Measurements from ENCODE around the gene TEAD1.

DNA sequence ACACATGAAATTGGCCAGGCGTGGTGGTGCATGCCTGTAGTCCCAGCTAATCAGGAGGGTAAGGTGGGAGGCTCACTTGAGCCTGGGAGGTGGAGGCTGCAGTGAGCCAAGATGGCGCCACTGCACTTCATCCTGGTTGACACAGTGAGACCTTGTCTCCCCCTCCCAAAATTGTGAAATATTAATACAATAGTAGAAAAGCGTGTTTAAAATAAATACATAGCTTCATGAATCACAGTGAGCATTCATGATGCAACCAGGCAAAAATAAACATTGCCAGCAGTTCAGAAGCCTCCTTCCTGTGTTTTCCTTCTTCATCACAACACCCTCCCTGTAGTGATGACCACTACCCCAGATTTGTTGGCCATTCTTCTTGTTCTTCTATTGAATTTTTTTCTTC, 4.3 kb upstream of the TEAD1 start:
- TF ChIP-seq, protein P1, sequence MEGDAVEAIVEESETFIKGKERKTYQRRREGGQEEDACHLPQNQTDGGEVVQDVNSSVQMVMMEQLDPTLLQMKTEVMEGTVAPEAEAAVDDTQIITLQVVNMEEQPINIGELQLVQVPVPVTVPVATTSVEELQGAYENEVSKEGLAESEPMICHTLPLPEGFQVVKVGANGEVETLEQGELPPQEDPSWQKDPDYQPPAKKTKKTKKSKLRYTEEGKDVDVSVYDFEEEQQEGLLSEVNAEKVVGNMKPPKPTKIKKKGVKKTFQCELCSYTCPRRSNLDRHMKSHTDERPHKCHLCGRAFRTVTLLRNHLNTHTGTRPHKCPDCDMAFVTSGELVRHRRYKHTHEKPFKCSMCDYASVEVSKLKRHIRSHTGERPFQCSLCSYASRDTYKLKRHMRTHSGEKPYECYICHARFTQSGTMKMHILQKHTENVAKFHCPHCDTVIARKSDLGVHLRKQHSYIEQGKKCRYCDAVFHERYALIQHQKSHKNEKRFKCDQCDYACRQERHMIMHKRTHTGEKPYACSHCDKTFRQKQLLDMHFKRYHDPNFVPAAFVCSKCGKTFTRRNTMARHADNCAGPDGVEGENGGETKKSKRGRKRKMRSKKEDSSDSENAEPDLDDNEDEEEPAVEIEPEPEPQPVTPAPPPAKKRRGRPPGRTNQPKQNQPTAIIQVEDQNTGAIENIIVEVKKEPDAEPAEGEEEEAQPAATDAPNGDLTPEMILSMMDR (conservative IDR thresholded peaks at IDR 0.05; ENCODE audit: low read depth in 2 of 2), result 0 out of 4 replicates have a peak, but pooled peaks of 1 of the 2 experiments have one; percentile 10
- TF ChIP-seq EZH2phosphoT487 (IDR thresholded peaks at IDR 0.05; ENCODE audit: unreplicated experiment) (no peak), EZH2 (IDR thresholded peaks at IDR 0.05; ENCODE audit: low read depth, unreplicated experiment) (no peak), NANOG (IDR thresholded peaks at IDR 0.05; ENCODE audit: borderline replicate concordance) (no peak), POLR2AphosphoS5 (IDR thresholded peaks at IDR 0.05; ENCODE audit: low read depth) (no peak), CREB1 (CRISPR knock-in tag; IDR thresholded peaks at IDR 0.05; ENCODE audit: low read depth) (no peak), ZNF331 (CRISPR knock-in tag; IDR thresholded peaks at IDR 0.05; ENCODE audit: low read depth) (no peak)
- TF ChIP-seq, protein P2, sequence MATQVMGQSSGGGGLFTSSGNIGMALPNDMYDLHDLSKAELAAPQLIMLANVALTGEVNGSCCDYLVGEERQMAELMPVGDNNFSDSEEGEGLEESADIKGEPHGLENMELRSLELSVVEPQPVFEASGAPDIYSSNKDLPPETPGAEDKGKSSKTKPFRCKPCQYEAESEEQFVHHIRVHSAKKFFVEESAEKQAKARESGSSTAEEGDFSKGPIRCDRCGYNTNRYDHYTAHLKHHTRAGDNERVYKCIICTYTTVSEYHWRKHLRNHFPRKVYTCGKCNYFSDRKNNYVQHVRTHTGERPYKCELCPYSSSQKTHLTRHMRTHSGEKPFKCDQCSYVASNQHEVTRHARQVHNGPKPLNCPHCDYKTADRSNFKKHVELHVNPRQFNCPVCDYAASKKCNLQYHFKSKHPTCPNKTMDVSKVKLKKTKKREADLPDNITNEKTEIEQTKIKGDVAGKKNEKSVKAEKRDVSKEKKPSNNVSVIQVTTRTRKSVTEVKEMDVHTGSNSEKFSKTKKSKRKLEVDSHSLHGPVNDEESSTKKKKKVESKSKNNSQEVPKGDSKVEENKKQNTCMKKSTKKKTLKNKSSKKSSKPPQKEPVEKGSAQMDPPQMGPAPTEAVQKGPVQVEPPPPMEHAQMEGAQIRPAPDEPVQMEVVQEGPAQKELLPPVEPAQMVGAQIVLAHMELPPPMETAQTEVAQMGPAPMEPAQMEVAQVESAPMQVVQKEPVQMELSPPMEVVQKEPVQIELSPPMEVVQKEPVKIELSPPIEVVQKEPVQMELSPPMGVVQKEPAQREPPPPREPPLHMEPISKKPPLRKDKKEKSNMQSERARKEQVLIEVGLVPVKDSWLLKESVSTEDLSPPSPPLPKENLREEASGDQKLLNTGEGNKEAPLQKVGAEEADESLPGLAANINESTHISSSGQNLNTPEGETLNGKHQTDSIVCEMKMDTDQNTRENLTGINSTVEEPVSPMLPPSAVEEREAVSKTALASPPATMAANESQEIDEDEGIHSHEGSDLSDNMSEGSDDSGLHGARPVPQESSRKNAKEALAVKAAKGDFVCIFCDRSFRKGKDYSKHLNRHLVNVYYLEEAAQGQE (IDR thresholded peaks at IDR 0.05; ENCODE audit: unreplicated experiment), result no peak
- TF ChIP-seq, protein P3, sequence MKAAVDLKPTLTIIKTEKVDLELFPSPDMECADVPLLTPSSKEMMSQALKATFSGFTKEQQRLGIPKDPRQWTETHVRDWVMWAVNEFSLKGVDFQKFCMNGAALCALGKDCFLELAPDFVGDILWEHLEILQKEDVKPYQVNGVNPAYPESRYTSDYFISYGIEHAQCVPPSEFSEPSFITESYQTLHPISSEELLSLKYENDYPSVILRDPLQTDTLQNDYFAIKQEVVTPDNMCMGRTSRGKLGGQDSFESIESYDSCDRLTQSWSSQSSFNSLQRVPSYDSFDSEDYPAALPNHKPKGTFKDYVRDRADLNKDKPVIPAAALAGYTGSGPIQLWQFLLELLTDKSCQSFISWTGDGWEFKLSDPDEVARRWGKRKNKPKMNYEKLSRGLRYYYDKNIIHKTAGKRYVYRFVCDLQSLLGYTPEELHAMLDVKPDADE (IDR thresholded peaks at IDR 0.05), result no peak
